KOPT-K1 (cell line): ENCODE measurements around the gene LY86.

Experiments used
- H3K27ac ChIP-seq: fragments of 200-600 bp; sonication (generic); 2 replicates; pipeline ENCODE4 v1.5.1; 2016; ENCODE audit warnings: antibody characterized with exemption, mild to moderate bottlenecking, low read depth, low read length; ENCODE audit not compliant: poor library complexity, severe bottlenecking
- H3K36me3 ChIP-seq: fragments of 200-600 bp; sonication (generic); 2 replicates; pipeline ENCODE4 v1.5.1; 2017; ENCODE audit warnings: antibody characterized with exemption, mild to moderate bottlenecking, low read length, moderate library complexity; ENCODE audit not compliant: insufficient read depth
- H3K9me3 ChIP-seq: fragments of 200-600 bp; sonication (generic); 2 replicates; pipeline ENCODE4 v1.5.1; 2017; ENCODE audit warnings: antibody characterized with exemption, low read length, mild to moderate bottlenecking; ENCODE audit not compliant: insufficient read depth, poor library complexity, severe bottlenecking

The LY86 gene

GRCh38 chr6:6564154-6564553 lies 24.4 kb upstream of the LY86 start:
- peaks cover 6% of the 10 kb centered on the region for H3K9me3 ChIP-seq
- no peaks in the 10 kb centered on the region for H3K36me3 ChIP-seq
- no peak overlapping the region for H3K27ac ChIP-seq

GRCh38 chr6:6565069-6565468 lies 23.5 kb upstream of the LY86 start:
- Histone ChIP-seq H3K9me3 (peaks cover 6% of the 10 kb centered on the region), H3K27ac (no peak overlapping the region), H3K36me3 (no peaks in the 10 kb centered on the region)

- H3K27ac ChIP-seq, result no peak overlapping the region
Observed at GRCh38 chr6:6565488-6565887, 23.0 kb upstream of the LY86 start.

GRCh38 chr6:6566766-6567165 lies 21.8 kb upstream of the LY86 start:
- Histone ChIP-seq H3K9me3 (peaks cover 6% of the 10 kb centered on the region), H3K36me3 (no peaks in the 10 kb centered on the region), H3K27ac (no peak overlapping the region)

More at GRCh38 chr6:6565488-6565887, 23.0 kb upstream of the LY86 start:
- no peaks in the 10 kb centered on the region for H3K36me3 ChIP-seq
- H3K9me3 ChIP-seq, result peaks cover 6% of the 10 kb centered on the region

GRCh38 chr6:6569096-6569810 lies 19.3 kb upstream of the LY86 start:
- Histone ChIP-seq H3K27ac (no peak overlapping the region), H3K36me3 (no peaks in the 10 kb centered on the region), H3K9me3 (peaks cover 9% of the 10 kb centered on the region)

GRCh38 chr6:6569811-6570164 lies 18.7 kb upstream of the LY86 start:
- Histone ChIP-seq H3K27ac (no peak overlapping the region), H3K9me3 (peaks cover 9% of the 10 kb centered on the region), H3K36me3 (no peaks in the 10 kb centered on the region)

- Histone ChIP-seq H3K9me3 (peaks cover 11% of the 10 kb centered on the region), H3K27ac (no peak overlapping the region), H3K36me3 (no peaks in the 10 kb centered on the region)
Observed at GRCh38 chr6:6570929-6571671, 17.4 kb upstream of the LY86 start.

GRCh38 chr6:6575143-6575542 lies 13.4 kb upstream of the LY86 start:
- H3K36me3 ChIP-seq, result no peaks in the 10 kb centered on the region
- H3K9me3 ChIP-seq, result peaks cover 14% of the 10 kb centered on the region
- no peak overlapping the region for H3K27ac ChIP-seq

- Histone ChIP-seq H3K27ac (no peak overlapping the region), H3K9me3 (peaks cover 20% of the 10 kb centered on the region), H3K36me3 (no peaks in the 10 kb centered on the region)
Observed at GRCh38 chr6:6577735-6578134, 10.8 kb upstream of the LY86 start.

- no peaks in the 10 kb centered on the region for H3K36me3 ChIP-seq
- peaks cover 11% of the 10 kb centered on the region for H3K9me3 ChIP-seq
- H3K27ac ChIP-seq, result no peak overlapping the region
Observed at GRCh38 chr6:6579281-6579680, 9.2 kb upstream of the LY86 start.

- Histone ChIP-seq H3K36me3 (no peaks in the 10 kb centered on the region), H3K9me3 (peaks cover 11% of the 10 kb centered on the region), H3K27ac (no peak overlapping the region)
Observed at GRCh38 chr6:6580225-6580856, 8.2 kb upstream of the LY86 start.

GRCh38 chr6:6581054-6581453 lies 7.5 kb upstream of the LY86 start:
- peaks cover 10% of the 10 kb centered on the region for H3K9me3 ChIP-seq
- no peak overlapping the region for H3K27ac ChIP-seq
- H3K36me3 ChIP-seq, result no peaks in the 10 kb centered on the region

GRCh38 chr6:6582131-6582530 lies 6.4 kb upstream of the LY86 start:
- H3K9me3 ChIP-seq, result peaks cover 6% of the 10 kb centered on the region
- no peak overlapping the region for H3K27ac ChIP-seq
- H3K36me3 ChIP-seq, result no peaks in the 10 kb centered on the region

- no peaks in the 10 kb centered on the region for H3K36me3 ChIP-seq
- peaks cover 6% of the 10 kb centered on the region for H3K9me3 ChIP-seq
- no peak overlapping the region for H3K27ac ChIP-seq
Observed at GRCh38 chr6:6583836-6584235, 4.7 kb upstream of the LY86 start.

- no peaks in the 10 kb centered on the region for H3K36me3 ChIP-seq
- peaks cover 6% of the 10 kb centered on the region for H3K9me3 ChIP-seq
- H3K27ac ChIP-seq, result no peak overlapping the region
Observed at GRCh38 chr6:6584310-6585002, 4.1 kb upstream of the LY86 start.
